Measurements from ENCODE around the gene AP4B1. TPM values are rescaled to one million over a fixed set of nuclear protein-coding genes. Genes with fewer than 3 reads are reported as not detected.
"Not testable (repeated sequence)": the region's sequence is repeated elsewhere in the genome, so short reads cannot be mapped to it uniquely, and the experiment has no call there.

Gene AP4B1
- total RNA-seq, 1 experiment from 2014 or later, result 23.8 TPM

DNA sequence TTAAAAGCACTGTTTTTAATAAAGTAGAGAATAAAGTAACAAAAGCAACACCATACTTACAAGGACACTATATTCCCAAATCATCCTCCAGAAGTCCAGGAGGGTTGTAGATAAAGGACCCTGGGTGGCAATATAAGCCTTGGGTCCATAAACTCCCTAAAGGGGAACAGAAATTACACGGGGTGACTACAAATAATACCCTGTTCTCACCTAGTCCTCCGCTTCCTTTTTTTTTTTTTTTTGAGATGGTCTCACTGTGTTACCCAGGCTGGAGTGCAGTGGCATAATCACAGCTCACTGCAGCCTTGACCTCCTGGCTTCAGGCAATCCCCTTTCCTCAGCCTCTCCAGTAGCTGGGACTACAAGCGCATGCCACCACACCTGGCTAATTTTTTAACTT lies 46.2 kb downstream of the AP4B1 start:
- no peak for DNase-seq (ENCODE audit: low spot score)

DNA sequence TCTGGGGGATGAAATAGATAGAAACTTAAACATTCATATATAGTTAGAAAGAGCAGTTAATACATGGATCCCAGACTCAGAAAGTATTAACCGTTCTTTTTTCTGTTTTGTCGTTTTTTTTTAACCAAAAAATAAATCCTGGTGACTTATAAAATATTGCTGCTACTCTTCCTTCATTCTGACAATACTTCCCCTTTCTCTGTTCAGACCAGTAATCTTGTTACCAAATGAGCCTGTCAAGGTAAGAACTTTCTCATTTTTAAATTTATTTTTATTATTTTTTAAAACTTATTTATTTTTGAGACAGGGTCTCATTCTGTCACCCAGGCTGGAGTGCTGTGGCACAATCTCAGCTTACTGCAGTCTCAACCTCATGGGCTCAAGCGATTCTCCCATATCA lies 46.8 kb downstream of the AP4B1 start:
- no peak for DNase-seq (ENCODE audit: low spot score)

DNA sequence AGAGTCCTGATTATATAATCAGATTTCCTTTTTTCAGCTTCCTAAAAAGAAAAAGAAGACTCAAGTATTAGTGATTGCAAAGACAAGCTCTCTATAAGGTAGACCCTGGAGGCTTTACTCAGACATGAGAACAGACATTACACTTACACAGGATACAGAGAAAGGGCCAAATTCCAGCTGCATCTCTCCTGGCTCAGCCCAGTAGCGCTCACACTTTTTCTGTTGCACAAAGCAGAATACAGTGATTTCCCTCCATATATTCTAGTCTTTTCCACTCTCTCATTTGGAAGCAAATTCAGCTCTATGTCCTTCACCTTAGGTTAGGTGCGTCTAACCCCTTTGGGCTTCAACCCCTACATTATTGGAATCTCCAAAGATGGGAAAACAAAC lies 48.2 kb downstream of the AP4B1 start:
- DNase-seq (ENCODE audit: low spot score), result no peak

DNA sequence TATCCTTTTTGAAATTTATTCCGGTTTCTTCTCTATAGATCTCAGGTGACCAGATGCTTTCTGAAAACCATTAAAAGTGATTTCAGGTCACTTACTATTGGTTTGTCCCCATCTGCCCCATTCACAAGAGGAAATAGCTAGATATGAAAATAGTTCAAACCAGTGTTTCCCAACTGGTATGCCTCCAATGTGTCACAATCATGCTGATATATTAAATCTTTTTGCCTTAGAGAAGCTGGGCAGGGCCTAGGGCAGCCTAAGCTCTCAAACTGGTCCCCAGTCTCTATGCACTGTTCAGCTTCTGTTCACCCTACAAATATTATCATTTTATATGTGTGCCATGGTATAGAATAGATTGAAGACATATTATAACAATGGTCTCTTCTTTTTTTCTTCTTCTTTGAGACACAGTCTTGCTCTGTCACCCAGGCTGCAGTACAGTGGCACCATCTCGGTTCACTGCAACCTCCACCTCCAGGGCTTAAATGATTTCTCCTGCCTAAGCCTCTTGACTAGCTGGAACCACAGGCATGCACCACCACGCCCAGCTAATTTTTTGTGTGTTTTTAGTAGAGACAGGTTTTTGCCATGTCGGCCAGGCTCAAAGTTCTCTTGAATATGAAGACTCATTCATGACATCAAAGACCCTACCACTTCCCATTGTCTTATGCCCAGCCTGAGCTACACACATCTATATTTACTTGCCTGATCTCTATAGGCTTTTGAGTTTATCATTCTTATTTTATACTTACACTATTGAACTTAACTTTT lies 48.8 kb downstream of the AP4B1 start:
- no peak for DNase-seq (ENCODE audit: low spot score)

DNA sequence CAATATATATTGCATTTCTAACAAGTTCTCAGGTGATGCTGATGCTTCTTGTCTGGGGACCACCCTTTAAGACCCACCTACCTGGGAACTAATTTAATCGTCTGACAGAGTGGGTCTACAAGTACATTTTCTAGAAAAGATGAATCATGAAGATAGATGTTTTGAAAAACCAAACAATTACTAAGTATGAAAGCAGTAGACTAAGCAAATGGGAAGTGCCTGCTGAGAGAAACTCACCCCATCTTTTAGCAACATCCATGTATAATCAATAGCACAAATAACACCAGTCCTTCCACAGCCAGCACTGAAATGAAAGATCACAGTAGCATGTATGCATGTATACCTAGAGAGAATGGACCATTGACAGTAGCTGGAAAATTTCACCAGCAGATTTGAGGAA lies 50.4 kb downstream of the AP4B1 start:
- DNase-seq (ENCODE audit: low spot score), result no peak

DNA sequence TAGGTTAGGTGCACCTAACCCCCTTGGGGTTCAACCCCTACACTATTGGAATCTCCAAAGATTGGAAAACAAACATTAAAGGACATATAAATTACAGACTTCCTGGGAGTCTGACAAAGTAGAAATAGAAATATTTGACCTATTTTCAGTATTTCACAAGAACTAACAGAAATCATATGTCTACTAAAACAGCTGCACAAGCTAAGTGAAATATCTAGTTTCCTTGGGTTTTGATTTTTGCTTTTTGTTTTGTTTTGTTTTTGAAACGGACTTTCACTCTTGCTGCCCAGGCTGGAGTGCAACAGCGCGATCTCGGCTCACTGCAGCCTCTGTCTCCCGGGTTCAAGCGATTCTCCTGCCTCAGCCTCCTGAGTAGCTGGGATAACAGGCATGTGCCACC lies 51.9 kb downstream of the AP4B1 start:
- not testable (repeated sequence) for DNase-seq (ENCODE audit: low spot score)

DNA sequence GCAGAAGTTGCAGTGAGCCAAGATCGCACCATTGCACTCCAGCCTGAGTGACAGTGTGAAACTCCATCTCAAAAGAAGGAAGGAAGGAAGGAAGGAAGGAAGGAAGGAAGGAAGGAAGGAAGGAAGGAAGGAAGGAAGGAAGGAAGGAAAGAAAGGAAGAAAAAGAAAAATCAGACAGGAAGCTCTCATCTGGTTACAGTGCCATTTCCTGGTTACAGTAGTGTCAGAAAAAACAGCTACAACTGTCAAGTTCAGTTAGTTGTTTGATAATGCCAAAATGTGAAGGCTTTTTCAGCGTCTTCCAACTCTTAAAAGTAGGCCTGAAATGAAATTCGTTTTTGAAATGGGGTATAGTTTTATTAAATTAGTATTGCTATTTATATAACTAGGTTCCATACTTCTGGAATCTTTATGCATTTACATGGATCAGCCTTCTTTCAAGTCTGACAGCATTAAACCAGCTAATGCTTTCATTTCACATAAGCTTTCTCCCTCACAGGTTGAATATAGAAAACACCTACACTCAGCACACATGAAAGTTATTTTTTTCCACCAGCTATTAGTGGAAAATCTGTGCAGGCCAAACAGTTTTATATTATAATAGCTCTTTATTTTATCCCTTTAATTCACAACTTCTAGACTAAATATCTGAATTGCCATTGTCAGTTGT lies 54.3 kb downstream of the AP4B1 start:
- DNase-seq (ENCODE audit: low spot score), result no peak

DNA sequence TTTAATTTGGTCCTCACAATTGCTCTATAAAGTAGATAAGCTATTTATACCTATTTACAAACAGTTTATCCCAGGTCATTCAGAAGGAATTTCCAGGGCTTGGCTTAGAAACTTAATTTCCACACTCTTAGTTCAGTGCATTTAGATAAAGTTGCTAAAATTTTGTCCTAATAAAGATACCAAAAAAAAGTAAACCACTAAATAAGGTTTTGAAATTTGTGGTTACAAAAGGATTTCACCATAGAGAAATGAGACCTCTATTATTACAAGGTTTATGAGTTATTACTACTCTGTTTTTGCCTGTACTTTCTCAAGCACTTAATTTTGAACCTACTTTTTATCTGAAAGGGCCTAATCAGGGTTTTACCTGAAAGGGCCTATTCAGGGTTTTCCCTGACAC lies 55.5 kb downstream of the AP4B1 start:
- DNase-seq (ENCODE audit: low spot score), result no peak

DNA sequence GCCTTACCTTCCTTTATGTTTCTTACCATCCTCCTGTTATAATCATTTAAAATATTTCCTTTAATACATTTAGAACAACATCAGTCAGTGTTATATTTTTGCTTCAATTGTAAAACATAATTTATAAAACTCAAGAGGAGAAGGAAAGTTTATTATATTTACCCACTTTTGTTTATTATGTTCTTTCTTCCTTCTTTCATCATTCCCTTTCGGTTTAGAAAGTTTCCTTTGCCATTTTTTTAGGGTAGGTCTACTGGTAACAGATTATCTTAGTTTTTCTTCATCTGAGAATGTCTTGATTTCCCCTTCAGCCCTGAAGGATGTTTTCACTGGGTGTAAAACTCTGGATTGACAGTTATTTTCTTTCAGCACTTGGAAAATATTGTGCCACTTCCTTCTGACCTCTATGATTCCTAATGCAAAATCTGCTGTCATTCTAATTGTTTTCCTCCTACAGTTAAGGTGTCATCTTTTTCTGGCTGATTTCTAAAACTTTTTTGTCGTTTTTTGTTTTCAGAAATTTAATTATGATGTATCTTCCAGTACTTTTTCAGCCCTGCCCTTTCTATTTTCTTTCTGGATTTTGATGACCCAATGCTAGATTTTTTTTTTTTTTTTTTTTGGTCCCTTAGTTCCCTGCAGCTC lies 58.1 kb downstream of the AP4B1 start:
- no peak for DNase-seq (ENCODE audit: low spot score)

Other genes with a start within 250 kb of the AP4B1 start
- 33.6 and 48.0 TPM in 2 replicates for gene PHTF1, start 145.3 kb downstream of the AP4B1 start, total RNA-seq (2014; rRNA removed; shearing (Covaris generic))
- gene RSBN1, start 92.3 kb downstream of the AP4B1 start, total RNA-seq (2014; rRNA removed; shearing (Covaris generic)), result 7.9 and 9.7 TPM in 2 replicates
- gene PTPN22, start 33.1 kb downstream of the AP4B1 start, total RNA-seq (2014; rRNA removed; shearing (Covaris generic)), result 0.29 and 0.74 TPM in 2 replicates
- gene BCL2L15, start 17.2 kb downstream of the AP4B1 start, total RNA-seq (2014; rRNA removed; shearing (Covaris generic)), result 0.57 and 4.2 TPM in 2 replicates
- 14.4 and 14.5 TPM in 2 replicates for gene DCLRE1B, start 527 bp upstream of the AP4B1 start, total RNA-seq (2014; rRNA removed; shearing (Covaris generic))
- gene HIPK1, start 24.5 kb upstream of the AP4B1 start, total RNA-seq (2014; rRNA removed; shearing (Covaris generic)), result 12.2 and 14.7 TPM in 2 replicates
- gene OLFML3, start 74.7 kb upstream of the AP4B1 start, total RNA-seq (2014; rRNA removed; shearing (Covaris generic)), result 26.8 and 31.2 TPM in 2 replicates
- not detected in 2 replicates for gene SYT6, start 249.1 kb upstream of the AP4B1 start, total RNA-seq (2014; rRNA removed; shearing (Covaris generic))

Data from A172 (cell line).